ENCODE data around the gene RASAL3. TPM values are rescaled to one million over a fixed set of nuclear protein-coding genes. Genes with fewer than 3 reads are reported as not detected.

RASAL3 gene
- polyA plus RNA-seq, 3 donors, result 0.86 to 3.9 (median 3.3) TPM

DNA sequence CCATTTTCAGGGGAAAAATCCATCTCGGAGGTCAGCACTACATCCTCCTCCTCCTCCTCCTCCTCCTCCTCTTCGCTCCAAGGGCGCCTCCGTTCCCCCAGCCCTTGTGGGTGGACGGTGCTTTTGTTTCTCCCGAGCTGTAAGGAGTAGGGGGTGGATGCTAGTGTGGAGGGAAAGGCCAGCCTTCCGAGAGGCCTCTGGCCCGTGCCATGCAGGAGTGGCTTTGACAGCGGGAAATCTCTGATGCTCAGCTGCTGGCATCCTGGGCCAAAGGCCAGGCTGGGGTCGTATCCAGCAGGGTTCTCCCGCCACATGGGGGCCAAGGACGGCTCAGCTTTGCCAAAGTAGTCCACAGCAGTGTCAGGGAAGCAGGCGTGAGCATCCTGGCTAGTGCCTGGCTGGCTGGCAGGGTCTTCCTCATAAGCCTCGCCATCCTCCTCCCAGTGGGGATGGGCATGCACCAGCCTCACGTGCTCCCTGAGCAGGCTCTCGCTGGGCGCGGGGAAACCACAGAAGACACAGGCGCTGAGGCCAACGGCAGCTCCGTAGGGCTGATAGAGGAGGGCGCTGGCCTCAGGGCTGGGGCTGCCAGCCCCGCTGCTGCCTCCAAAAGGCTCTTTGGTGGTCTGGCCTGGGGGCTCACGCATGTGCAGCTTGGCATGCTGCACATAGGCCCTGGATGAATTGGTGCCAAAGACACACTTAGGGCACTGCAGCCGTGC is 25.1 kb downstream of the RASAL3 start:
- no peak overlapping the region for H3K27ac ChIP-seq (ENCODE audit: low read depth, low read length)
- WGBS, 3 donors, result 71 to 83% (median 73%) methylated on average over 24 to 25 of the region's 25 CpGs

DNA sequence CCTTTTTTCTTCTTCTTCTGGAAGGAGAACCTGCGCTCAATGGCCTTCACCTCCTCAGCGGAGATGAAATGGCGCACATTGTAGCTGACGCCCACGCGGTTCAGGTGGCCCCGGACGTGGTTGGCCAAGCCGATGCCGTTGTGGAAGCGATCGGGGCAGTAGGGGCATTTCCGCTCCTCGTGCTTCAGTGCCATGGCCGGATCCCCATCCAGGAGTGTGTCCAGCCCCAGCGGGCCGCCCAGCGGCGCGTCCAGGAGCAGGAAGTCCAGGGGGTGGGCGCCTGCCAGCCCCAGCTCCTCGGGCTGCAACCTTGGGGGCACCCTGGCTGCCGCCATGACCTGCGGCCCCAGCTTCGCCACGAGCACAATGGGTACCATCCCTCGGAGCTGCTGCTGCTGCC is 25.8 kb downstream of the RASAL3 start:
- H3K27ac ChIP-seq (ENCODE audit: low read depth, low read length), result no peak overlapping the region
- 93 to 96% (median 95%) methylated on average over 27 of the region's 27 CpGs for WGBS, 3 donors

DNA sequence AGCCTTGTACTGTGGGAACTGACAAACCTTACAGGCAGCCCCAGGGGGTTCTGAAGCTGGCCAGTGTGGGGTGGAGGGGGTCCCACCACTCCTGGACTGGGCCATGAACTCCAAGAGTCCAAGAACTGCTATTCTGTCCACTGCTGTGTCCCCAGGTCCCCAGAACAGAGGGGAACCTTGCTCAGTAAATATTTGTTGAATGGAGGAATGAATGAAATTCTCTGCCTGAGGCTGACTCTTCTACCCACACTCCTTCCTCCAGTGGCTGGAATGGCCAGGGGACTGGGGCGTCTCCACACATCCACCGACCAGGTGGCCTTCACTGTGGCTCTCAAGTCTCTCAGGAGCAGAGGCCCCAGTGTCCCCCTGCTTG is 26.2 kb downstream of the RASAL3 start:
- H3K27ac ChIP-seq (ENCODE audit: low read depth, low read length), result no peak overlapping the region
- 74 to 92% (median 88%) methylated on average over 2 of the region's 2 CpGs for WGBS, 3 donors

DNA sequence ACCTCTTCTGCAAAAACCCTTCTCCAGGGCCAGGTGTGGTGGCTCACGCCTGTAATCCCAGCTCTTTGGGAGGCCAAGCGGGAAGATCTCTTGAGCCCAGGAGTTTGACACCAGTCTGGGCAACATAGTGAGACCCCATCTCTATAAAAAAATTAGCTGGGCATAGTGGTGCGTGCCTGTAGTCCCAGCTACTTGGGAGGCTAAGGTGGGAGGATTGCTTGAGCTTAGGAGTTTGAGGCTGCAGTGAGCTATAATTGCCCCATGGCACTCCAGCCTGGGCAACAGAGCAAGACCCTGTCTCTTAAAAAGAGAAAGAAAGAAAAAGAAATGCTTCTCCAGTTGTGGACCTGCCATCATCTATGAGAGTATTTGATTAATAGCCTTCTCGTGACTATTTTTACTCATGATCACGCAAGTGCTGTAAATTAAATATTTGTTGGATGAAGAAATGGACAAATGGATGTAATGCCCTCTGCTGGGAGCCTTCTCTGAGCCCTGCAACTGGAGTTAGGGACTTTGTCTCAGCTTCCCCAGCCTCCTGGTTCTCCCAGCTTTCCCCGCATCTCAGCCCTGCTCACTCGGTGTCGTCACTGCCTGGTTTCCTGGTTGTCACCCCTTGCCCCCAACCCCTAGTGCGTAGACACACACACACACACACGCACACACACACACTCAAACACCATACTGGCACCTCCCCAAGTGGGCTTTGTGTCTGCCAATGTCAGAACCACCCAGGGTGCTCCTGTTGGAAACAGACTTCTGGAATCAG is 26.8 kb downstream of the RASAL3 start:
- H3K27ac ChIP-seq (ENCODE audit: low read depth, low read length), result no peak overlapping the region
- WGBS, 3 donors, result 64 to 70% (median 70%) methylated on average over 10 of the region's 10 CpGs

DNA sequence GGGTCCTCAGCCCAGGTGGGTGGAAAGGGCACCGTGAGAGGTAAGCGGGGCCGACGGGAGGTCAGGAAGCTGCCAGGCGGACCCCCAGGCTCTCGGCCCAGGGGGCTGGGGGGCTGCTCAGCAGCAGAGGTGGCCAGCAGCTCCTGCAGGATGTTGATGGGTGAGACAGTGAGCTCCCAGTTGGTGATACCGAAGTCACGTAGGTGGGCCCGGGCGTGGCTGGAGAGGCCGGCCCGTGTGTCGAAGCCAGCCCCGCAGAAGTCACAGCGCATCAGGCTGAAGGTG is 27.6 kb downstream of the RASAL3 start:
- H3K27ac ChIP-seq (ENCODE audit: low read depth, low read length), result no peak overlapping the region
- WGBS, 3 donors, result 91 to 94% (median 91%) methylated on average over 12 to 15 of the region's 15 CpGs

DNA sequence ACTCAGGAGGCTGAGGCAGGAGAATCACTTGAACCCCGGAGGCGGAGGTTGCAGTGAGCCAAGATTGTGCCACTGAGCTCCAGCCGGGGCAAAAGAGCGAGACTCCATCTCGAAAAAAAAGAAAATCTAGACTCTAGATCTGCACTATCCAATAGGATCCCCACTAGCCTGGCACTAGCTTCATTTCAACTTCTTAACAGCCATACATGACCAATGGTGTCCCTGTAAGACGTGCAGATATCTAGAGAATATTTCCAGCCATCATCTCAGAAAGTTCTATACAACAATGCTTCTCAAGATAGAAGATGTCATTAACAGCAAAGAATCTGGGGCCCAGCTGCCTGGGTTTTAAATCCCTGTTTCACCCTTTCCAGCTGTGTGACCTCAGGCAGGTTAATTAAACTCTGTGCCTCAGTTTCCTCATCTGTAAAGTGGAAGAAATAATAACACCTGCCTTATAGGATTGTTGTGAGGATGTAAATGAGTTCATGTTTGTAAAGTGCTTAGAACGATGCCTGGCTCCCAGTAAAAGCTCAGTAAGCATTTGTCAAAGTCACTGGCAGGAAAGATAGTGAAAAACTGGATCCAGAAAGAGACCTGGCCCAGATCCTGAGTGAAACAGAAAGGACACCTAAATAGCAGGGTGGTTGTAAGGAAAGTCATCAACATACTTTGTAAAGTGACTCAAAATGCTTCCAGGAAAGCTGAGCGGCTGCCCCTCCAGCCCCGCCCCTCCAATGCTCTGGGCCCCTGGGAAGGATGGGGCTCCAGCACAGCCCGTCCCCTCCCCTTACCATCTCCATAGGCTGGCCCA is 28.1 kb downstream of the RASAL3 start:
- no peak overlapping the region for H3K27ac ChIP-seq (ENCODE audit: low read depth, low read length)
- WGBS, 3 donors, result 84 to 92% (median 88%) methylated on average over 10 of the region's 10 CpGs

DNA sequence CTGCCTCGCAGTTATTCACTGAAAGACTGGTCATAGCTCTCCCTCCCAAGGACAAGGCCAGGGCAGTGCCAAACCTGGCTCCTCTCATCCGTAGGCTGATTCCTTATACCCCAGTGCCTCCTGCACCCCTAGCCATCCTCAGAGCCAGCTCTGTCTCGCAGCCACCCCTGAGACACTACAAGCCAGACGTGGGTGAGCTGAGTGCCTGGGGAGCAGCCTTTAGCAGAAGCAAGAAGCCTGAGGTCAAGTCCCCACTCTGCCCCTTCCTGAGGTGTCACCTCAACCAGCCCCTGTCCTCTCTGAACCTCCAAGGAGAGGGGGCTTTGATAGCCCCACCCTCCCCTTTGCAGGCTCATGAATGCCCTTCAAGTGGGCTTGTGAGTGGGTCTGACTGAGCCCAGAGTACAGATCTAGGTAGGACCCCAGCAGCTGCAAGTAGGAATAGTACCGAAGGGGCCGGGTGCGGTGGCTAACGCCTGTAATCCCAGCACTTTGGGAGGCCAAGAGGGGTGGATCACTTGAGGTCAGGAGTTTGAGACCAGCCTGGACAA is 30.8 kb downstream of the RASAL3 start:
- WGBS, 3 donors, result 61 to 68% (median 66%) methylated on average over 8 of the region's 8 CpGs
- H3K27ac ChIP-seq (ENCODE audit: low read depth, low read length), result no peak overlapping the region

DNA sequence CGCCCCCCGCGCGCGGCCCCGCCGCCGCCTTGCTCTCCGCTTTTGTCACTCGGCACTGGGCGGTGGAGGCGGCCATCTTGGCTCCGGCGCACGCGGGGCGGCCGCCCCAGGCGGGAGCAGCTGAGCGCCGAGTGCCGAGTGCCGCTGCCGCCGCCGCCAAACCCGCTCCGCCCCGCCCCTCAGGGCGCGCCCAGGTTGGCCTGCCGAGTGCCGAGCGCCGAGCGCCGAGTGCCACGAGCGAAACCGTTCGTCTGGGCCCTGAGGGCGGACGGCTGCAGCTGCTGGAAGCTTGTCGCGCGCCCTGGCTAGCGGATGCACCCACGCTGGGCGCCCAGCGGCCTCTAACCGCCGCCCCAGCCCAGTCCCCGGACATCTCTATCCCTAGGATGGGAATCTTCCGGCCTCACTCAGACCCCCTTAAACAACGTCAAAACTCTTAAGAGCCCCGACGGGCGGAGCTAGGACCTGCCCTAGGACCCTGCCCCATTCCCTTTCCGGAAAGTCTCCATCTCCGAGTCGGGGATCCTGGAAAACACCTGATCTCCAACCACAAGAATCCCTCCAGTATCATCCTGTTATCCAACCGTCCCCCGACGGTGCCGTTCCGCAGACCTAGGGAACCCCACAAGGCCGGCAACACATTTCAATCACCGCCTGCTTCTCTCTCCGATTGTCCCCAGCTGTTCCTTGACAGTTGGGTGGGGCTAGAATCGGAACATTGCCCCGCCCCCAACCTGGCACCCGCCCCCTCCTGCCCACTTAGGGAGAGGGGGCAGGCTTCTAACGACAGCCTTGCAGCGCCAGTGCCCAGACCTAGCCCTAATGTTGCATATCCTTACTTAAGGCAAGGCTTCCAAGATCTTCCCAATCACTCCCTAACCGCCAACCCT is 31.5 kb downstream of the RASAL3 start:
- WGBS, 3 donors, result 0 to 2% (median 1%) methylated on average over 56 to 75 of the region's 75 CpGs
- H3K27ac ChIP-seq (ENCODE audit: low read depth, low read length), result no peak overlapping the region

DNA sequence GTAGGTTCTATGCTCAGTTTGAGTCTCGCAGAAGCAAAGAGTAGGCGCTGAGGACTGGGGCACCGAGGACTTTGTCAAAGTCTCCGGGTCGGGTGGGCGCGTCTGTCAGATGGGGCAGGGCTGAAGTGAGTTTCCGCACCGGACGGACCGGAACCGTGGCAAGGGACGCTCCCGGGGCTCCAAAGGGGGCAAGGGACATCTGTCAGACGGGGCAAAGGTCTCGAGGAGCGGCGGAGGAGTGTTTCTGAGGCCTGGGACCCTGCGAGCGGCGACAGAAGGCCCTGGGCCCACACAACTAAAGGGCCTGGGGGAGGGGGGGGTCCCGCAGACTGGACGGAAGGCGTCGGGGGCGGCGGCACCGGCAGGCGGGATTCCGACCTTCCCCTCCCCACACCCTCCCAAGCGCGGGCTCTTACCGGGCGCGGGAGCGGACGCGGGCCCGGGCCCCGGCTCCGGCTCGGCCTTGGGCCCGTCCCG is 32.3 kb downstream of the RASAL3 start:
- WGBS, 3 donors, result 0 to 1% (median 1%) methylated on average over 21 to 39 of the region's 44 CpGs
- H3K27ac ChIP-seq (ENCODE audit: low read depth, low read length), result no peak overlapping the region

DNA sequence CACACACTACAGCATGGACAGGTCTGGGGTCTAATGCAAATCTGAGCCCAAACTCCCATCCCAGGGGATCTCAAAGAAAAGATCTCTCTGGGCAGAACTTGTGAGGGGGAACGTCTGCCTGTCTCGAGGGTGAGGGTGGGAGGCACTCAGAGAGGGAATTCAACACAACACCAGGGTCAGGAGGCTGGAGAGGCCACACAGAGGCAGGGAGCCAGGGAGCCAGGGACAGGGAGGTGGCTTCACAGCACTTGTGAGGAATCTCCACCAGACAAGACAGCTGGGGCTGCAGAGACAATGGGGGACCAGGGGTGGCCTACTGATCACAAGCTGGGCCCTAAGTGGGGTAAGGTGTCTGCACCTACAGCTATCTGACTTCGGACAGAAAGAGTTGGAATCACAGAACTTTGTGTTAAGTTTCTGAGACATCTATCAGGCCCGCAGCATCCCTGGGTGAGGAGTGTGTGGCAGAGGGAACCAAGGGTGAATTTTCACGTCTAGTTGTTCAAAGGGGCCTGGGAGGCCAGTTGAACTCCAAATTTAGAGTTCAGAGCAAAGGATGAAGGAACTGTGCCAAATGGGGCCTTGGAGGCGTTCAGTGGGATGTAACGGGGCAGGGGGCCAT is 32.8 kb downstream of the RASAL3 start:
- no peak overlapping the region for H3K27ac ChIP-seq (ENCODE audit: low read depth, low read length)
- WGBS, 3 donors, result 13 to 20% (median 15%) methylated on average over 7 of the region's 7 CpGs

DNA sequence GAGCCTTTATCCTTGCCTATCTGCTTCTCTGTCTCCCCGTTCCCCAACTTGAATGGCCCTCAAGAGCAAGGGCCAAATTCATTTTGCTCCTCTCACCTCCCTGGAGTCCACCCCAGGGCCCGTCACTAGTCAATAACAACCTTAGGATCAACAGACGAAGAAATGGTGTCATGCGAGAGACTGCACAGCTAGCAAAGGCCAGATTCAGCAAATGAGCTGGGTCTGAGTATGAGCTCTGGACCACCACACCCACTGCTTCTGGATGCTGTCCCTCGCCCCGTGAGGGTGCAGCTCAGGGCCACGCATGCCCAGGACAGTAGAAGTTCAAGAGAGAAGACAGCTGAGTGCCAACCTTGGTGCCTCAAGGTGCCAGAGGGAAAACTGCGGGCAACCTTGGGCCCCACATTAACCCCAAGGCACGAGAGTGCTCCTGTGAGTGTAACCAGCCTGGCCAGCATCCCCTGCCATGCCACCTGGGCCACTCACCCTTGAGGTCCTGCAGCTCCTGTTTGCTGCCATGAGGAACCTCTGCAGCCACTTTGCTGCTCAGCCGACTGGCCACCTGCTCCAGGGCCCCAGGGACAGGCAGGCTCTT is 33.7 kb downstream of the RASAL3 start:
- no peak overlapping the region for H3K27ac ChIP-seq (ENCODE audit: low read depth, low read length)
- 70 to 83% (median 77%) methylated on average over 10 of the region's 10 CpGs for WGBS, 3 donors

DNA sequence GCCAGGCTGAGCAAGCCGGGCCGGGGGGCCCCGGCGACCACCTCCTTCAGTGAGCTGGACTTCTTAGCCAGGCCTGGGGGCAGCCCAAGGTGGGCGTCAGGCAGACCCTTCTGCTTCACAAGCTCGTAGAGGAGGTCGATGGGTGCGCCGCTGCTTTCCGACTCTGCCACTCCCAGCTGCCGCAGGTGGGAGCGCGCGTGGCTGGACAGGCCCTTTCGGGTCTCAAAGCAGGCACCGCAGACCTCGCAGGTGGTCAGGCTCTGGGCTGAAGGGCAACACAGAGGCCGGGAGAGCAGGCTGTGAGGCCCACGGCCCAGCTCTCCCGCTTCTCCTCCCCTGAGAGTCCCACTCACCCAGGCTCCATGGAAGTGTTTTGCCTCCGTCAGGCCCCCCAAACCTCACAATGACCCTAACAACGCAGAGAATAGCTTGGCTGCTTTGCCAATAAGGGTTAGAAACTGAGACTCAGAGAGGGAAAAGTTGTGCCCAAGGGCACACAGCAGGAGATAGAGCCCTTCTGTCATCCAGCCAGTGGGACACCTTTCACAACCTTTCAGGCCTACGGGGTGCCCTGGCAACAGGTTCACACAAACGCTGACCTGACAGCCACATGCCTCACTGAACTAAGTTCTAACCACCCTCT is 34.4 kb downstream of the RASAL3 start:
- H3K27ac ChIP-seq (ENCODE audit: low read depth, low read length), result no peak overlapping the region
- whole genome bisulfite sequencing, 3 donors, result 85 to 90% (median 88%) methylated on average over 24 of the region's 24 CpGs

DNA sequence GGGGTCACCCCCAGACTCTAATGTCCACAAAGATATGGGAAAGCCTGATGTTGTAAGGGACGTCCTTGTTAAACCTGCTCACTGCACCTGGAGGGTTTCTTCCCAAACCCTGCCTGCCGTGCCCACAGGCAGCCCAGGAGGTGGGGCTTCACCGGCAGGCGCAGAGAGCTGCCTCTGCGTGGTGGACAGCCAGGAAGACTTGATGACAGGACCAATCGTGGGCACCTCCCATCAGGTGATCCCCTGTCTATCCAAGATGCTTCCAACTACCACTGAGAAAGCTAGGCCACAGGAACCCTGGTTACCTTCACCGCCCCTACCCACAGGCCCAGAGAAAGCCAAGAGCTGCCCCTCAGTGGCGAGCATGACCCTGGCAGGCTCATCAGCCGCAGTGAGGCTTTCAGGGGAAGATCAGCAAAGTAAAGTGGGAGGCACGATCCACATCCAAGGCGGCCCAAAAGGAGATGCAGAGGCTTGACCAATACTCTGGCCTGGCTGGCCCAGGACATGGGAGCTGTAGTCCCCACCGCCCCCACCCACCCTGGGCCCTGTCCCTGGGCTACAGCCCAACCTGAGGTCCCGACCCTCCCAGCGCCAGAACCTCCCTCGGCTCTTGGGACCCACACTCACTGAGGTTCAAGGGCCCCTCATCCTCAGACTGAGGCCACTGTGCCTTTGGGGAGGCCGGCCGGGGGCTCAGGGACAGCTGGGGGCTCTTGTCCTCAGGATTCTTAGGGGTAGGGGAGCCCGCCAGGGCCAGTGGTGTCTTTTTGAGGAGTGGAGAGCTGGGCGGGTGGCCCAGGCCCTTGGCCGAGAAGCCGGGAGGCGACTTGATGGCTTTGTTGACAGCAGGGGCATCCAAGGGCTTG is 35.2 kb downstream of the RASAL3 start:
- 86 to 89% (median 89%) methylated on average over 21 to 22 of the region's 22 CpGs for WGBS, 3 donors
- no peak overlapping the region for H3K27ac ChIP-seq (ENCODE audit: low read depth, low read length)

DNA sequence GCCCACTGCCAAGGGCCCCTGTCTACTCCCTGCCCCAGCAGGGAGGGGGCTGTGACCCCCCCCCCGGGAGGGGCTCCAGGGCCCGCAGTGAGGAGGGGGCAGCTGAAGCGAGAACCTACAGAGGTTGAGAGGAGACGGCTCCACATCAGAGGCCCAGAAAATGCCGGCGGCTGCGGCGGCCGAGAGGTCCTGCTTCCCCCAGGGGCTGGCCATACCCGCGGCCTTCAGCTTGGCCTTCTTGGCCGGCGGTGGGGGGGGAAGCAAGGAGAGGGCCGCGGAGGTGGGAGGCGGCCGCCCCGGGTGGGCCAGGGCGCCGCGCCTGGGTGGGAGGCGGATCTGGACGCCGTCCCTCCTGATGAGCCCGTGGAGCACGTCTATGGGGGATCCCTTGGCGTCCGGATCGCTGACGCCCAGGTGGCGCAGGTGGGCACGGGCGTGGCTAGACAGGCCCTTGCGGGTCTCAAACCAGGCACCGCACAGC is 36.3 kb downstream of the RASAL3 start:
- no peak overlapping the region for H3K27ac ChIP-seq (ENCODE audit: low read depth, low read length)
- WGBS, 3 donors, result 92 to 96% (median 94%) methylated on average over 31 to 35 of the region's 35 CpGs

DNA sequence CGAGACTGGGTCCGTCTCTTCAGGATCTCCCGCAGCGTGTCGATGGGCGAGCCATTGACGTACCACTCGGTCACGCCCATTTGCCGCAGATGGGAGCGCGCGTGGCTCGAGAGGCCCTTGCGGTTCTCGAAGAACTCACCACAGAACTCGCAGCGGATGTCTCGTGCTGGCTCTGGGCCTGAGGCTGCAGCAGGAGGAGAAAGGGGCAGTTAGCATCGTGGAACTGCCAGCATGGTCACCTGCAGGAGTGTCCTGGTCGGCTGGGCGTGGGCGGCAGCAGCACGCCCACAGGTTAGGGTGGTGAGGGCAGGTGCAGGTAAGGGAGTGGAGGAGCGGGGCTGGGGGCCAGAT is 37.0 kb downstream of the RASAL3 start:
- WGBS, 3 donors, result 97 to 98% (median 97%) methylated on average over 25 of the region's 25 CpGs
- no peak overlapping the region for H3K27ac ChIP-seq (ENCODE audit: low read depth, low read length)

Data from adipose tissue (tissue), 3 donors.